Aorta (tissue), 5 donors: ENCODE data around the gene ETFA. TPM values are rescaled to one million over a fixed set of nuclear protein-coding genes. Genes with fewer than 3 reads are reported as not detected.
A peak's percentile ranks its signal among the peaks of the same experiment; 100 is the strongest.

Experiments used
- ATAC-seq: fragments of 200-7000 bp; cut with Tn5 transposase; one replicate; pipeline ENCODE4 v1.9.1; 2022; ENCODE audit warnings: moderate library complexity; ENCODE audit not compliant: low FRiP score
- DNase-seq, 2 donors: peaks; one replicate each; pipeline ENCODE4 v3.0.0-alpha.2; 2020
- H3K27ac ChIP-seq, 2 donors: one replicate each; pipeline ENCODE4 v1.5.1; 2013; ENCODE audit warnings: low read length in 2 of 2, mild to moderate bottlenecking in 2 of 2, moderate library complexity in 2 of 2, control low read depth in 1 of 2, inconsistent platforms in 1 of 2, low read depth in 1 of 2
- H3K27me3 ChIP-seq, 2 donors: one replicate each; pipeline ENCODE4 v1.6.1; 2013; ENCODE audit warnings: control low read depth in 1 of 2, low read length in 1 of 2, mild to moderate bottlenecking in 1 of 2, moderate library complexity in 1 of 2; ENCODE audit not compliant: insufficient read depth in 2 of 2, control insufficient read depth in 1 of 2
- H3K36me3 ChIP-seq, 2 donors: one replicate each; pipeline ENCODE4 v1.6.1; 2013; ENCODE audit warnings: control low read depth in 1 of 2, low read length in 1 of 2, mild to moderate bottlenecking in 1 of 2; ENCODE audit not compliant: insufficient read depth in 2 of 2, control insufficient read depth in 1 of 2
- H3K4me1 ChIP-seq, 2 donors: one replicate each; pipeline ENCODE4 v1.6.1; 2013; ENCODE audit warnings: low read length in 2 of 2, control low read depth in 1 of 2, mild to moderate bottlenecking in 1 of 2, moderate library complexity in 1 of 2; ENCODE audit not compliant: insufficient read depth in 2 of 2, control insufficient read depth in 1 of 2
- H3K4me3 ChIP-seq, 2 donors: one replicate each; pipeline ENCODE4 v1.5.1; 2013; ENCODE audit warnings: low read length in 2 of 2, control low read depth in 1 of 2, mild to moderate bottlenecking in 1 of 2
- H3K9me3 ChIP-seq: one replicate; pipeline ENCODE4 v1.6.1; 2013; ENCODE audit warnings: mild to moderate bottlenecking, low read length; ENCODE audit not compliant: control insufficient read depth
- WGBS, 2 donors: extraction: QIAGEN DNeasy Blood & Tissue Kit; methylation state at CpG; one replicate each; pipeline ENCODE4 v1.1.7; 2013; 5-methylcytosine and 5-hydroxymethylcytosine counted together
- intact Hi-C, 2 donors: fragments of 100-400 bp; cut with DNase I; formaldehyde crosslinking; loops; one replicate each; pipeline versions ENCODE4 v1.14.2 to v1.15.0; 2022
- polyA plus RNA-seq, 2 donors: library from polyadenylated mRNA; stranded (reverse); fragments of 200-250 nt; gene quantifications; one replicate each; pipeline ENCODE4 v1.2.3, GENCODE V29; 2013
- total RNA-seq, 2 donors: library from RNA; stranded (reverse); fragmentation: NEBNext Ultra II Directional; extraction: Animal tissue kit (Norgen Biotek cat#: 25700); gene quantifications; one replicate each; pipeline ENCODE4 v1.2.1, GENCODE V29; 2021
- donor health status: healthy with polysubstance abuse.
- donor health status: Bipolar disorder and iron deficiency.
- donor health status: DM: no; HTN: no; CAD: no.
- donor health status: DM: no; HTN: no; CAD: no.
- donor health status: DM: yes; HTN: yes; CAD: no.

The ETFA gene
- total and polyA plus RNA-seq, 4 donors: 76.0 to 152 (median 81.0) TPM

GRCh38 chr15:76341366-76342057 is 30.2 kb upstream of the ETFA start:
- H3K27me3 ChIP-seq: no peaks in the 10 kb centered on the region
- no peaks in the 10 kb centered on the region for H3K36me3 ChIP-seq
- no peak overlapping the region for H3K27ac ChIP-seq
- intact Hi-C loops: no loop called here
- H3K4me1 ChIP-seq: no peaks in the 10 kb centered on the region
- no peak for DNase-seq
- ATAC-seq: no peak
- no peak overlapping the region for H3K4me3 ChIP-seq
- WGBS, 2 donors: 2 to 5% methylated on average over 39 to 42 of the region's 42 CpGs
- no peaks in the 10 kb centered on the region for H3K9me3 ChIP-seq

- peak in 1 of 2 donors; percentile 79 for DNase-seq
- intact Hi-C loops: no loop called here
- H3K27me3 ChIP-seq: no peaks in the 10 kb centered on the region
- WGBS, 2 donors: 4% methylated on average over 34 to 35 of the region's 35 CpGs
- no peak overlapping the region for H3K4me3 ChIP-seq
- no peaks in the 10 kb centered on the region for H3K36me3 ChIP-seq
- no peaks in the 10 kb centered on the region for H3K9me3 ChIP-seq
- no peaks in the 10 kb centered on the region for H3K4me1 ChIP-seq
- H3K27ac ChIP-seq: no peak overlapping the region
- peak; percentile 42 for ATAC-seq
Observed at GRCh38 chr15:76340803-76341365, 29.6 kb upstream of the ETFA start.

- no peaks in the 10 kb centered on the region for H3K4me1 ChIP-seq
- peak; percentile 54 for ATAC-seq
- H3K27me3 ChIP-seq: no peaks in the 10 kb centered on the region
- intact Hi-C loops: no loop called here
- 3% methylated on average over 47 to 53 of the region's 53 CpGs for WGBS, 2 donors
- H3K4me3 ChIP-seq: peak overlapping the region in 1 of 2 donors; percentile 11
- DNase-seq: peak in 1 of 2 donors; percentile 79
- H3K27ac ChIP-seq: no peak overlapping the region
- no peaks in the 10 kb centered on the region for H3K36me3 ChIP-seq
- H3K9me3 ChIP-seq: no peaks in the 10 kb centered on the region
Observed at GRCh38 chr15:76340198-76340802, 29.0 kb upstream of the ETFA start.

GRCh38 chr15:76339305-76340197 is 28.3 kb upstream of the ETFA start:
- 26 to 28% methylated on average over 47 to 48 of the region's 48 CpGs for WGBS, 2 donors
- no peaks in the 10 kb centered on the region for H3K4me1 ChIP-seq
- no peaks in the 10 kb centered on the region for H3K36me3 ChIP-seq
- H3K4me3 ChIP-seq: peak overlapping the region in 1 of 2 donors; percentile 11
- H3K27me3 ChIP-seq: no peaks in the 10 kb centered on the region
- DNase-seq (no peak), ATAC-seq (no peak)
- intact Hi-C loops: no loop called here
- H3K9me3 ChIP-seq: no peaks in the 10 kb centered on the region
- H3K27ac ChIP-seq: no peak overlapping the region

- DNase-seq (no peak), ATAC-seq (no peak)
- Histone ChIP-seq H3K4me1 (no peaks in the 10 kb centered on the region), H3K27ac (no peak overlapping the region), H3K27me3 (no peaks in the 10 kb centered on the region), H3K36me3 (no peaks in the 10 kb centered on the region), H3K4me3 (no peak overlapping the region), H3K9me3 (no peaks in the 10 kb centered on the region)
- intact Hi-C loops: no loop called here
- WGBS, 2 donors: 52 to 54% methylated on average over 26 of the region's 26 CpGs
Observed at GRCh38 chr15:76338486-76339304, 27.4 kb upstream of the ETFA start.

GRCh38 chr15:76337696-76338485 is 26.6 kb upstream of the ETFA start:
- Histone ChIP-seq H3K36me3 (no peaks in the 10 kb centered on the region), H3K27me3 (no peaks in the 10 kb centered on the region), H3K4me1 (no peaks in the 10 kb centered on the region), H3K9me3 (no peaks in the 10 kb centered on the region), H3K27ac (no peak overlapping the region), H3K4me3 (no peak overlapping the region)
- intact Hi-C loops: no loop called here
- DNase-seq (no peak), ATAC-seq (no peak)
- 8 to 11% methylated on average over 72 to 89 of the region's 89 CpGs for WGBS, 2 donors

- Histone ChIP-seq H3K27ac (no peak overlapping the region), H3K36me3 (no peaks in the 10 kb centered on the region), H3K4me3 (no peak overlapping the region), H3K9me3 (no peaks in the 10 kb centered on the region), H3K4me1 (no peaks in the 10 kb centered on the region), H3K27me3 (no peaks in the 10 kb centered on the region)
- WGBS, 2 donors: 14 to 19% methylated on average over 25 of the region's 25 CpGs
- DNase-seq (no peak), ATAC-seq (no peak)
- intact Hi-C loops: no loop called here
Observed at GRCh38 chr15:76337059-76337695, 25.9 kb upstream of the ETFA start.
